Astrocyte of the spinal cord (primary cell): Measurements from ENCODE around the gene PRICKLE2.

Experiments used
- DNase-seq: peaks from one replicate; pipeline ENCODE4 v3.0.0; 2011; ENCODE audit warnings: low read depth, low spot score
- H3K4me3 ChIP-seq: 2 replicates; pipeline ENCODE4 v1.5.1; 2011; ENCODE audit warnings: low read depth, mild to moderate bottlenecking, low read length, moderate library complexity
- CTCF ChIP-seq: IDR thresholded peaks from 2 replicates; pipeline ENCODE4 v1.5.1; 2012; ENCODE audit warnings: low read depth, mild to moderate bottlenecking, low read length, inconsistent platforms
- in situ Hi-C: cut with HindIII; loops from 2 replicates; pipeline ENCODE4 v1.10.0; 2017; ENCODE audit warnings: low sequenced_read_pairs

PRICKLE2 gene

GRCh38 chr3:64215559-64215958 lies 9.7 kb downstream of the PRICKLE2 start:
- no peak for TF ChIP-seq CTCF
- no peak overlapping the region for H3K4me3 ChIP-seq
- DNase-seq = no peak
- in situ Hi-C loops = no loop called here

GRCh38 chr3:64215103-64215502 lies 10.2 kb downstream of the PRICKLE2 start:
- TF ChIP-seq CTCF = no peak
- no peak overlapping the region for H3K4me3 ChIP-seq
- in situ Hi-C loops = no loop called here
- no peak for DNase-seq

GRCh38 chr3:64214381-64215018 lies 10.8 kb downstream of the PRICKLE2 start:
- DNase-seq = no peak
- TF ChIP-seq CTCF = no peak
- H3K4me3 ChIP-seq = peak overlapping the region; percentile 8
- in situ Hi-C loops = no loop called here

- peak overlapping the region; percentile 8 for H3K4me3 ChIP-seq
- DNase-seq = peak; percentile 87
- TF ChIP-seq CTCF = no peak
- in situ Hi-C loops = no loop called here
These were observed 11.3 kb downstream of the PRICKLE2 start for GRCh38 chr3:64213962-64214379.

GRCh38 chr3:64213224-64213878 lies 11.9 kb downstream of the PRICKLE2 start:
- in situ Hi-C loops = no loop called here
- no peak for TF ChIP-seq CTCF
- DNase-seq = no peak
- H3K4me3 ChIP-seq = no peak overlapping the region

- peak; percentile 47 for DNase-seq
- TF ChIP-seq CTCF = no peak
- in situ Hi-C loops = no loop called here
These were observed 15.2 kb downstream of the PRICKLE2 start for GRCh38 chr3:64209866-64210621.

More at GRCh38 chr3:64209866-64210621, 15.2 kb downstream of the PRICKLE2 start:
- H3K4me3 ChIP-seq = no peak overlapping the region
